Dermis microvascular lymphatic vessel endothelial cell (primary cell): ENCODE data around the gene TTYH1. TPM values are rescaled to one million over a fixed set of nuclear protein-coding genes. Genes with fewer than 3 reads are reported as not detected.
"Not testable (repeated sequence)": the region's sequence is repeated elsewhere in the genome, so short reads cannot be mapped to it uniquely, and the experiment has no call there.

Experiments used
- DNase-seq, 2 donors: peaks; one replicate each; pipeline versions ENCODE4 v3.0.0 to v3.0.0-alpha.2; 2010; ENCODE audit warnings: low read depth in 2 of 2
- total RNA-seq: library from RNA; depleted of rRNA; stranded (reverse); fragments of >200 nt; gene quantifications from 2 replicates; pipeline ENCODE4 v1.2.1, GENCODE V29; 2014

TTYH1 gene
- total RNA-seq, 1 donor from 2014 or later, result not detected

DNA sequence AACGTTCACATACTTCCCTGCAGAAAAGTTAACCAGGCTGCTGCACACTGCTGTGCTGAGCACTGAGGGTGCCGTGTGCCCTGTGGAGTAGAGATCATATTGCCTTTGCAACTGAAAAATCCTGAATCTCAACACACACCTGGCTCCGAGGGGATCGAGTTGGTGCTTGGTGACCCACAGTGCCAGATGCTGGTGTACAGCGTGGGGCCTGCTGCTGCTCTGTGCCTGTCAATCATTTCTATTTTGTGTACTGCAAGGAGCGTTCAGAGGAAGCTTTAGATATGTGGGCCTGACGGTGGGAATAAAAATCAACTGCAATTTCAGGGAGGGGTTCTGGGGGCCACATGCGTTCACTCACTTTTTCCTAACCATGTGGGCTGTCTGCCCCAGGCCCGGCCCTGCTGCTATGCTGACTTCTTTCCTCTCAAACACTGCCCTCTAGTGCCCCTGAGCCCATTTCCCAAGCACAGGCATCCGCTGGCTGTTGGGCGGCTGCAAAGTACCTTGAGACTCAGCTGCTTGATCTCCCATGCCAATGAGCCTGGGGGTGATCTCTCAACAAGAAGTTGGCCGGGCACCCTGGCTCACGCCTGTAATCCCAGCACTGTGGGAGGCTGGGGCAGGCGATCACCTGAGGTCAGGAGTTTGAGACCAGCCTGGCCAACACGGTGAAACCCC lies 24.0 kb downstream of the TTYH1 start:
- DNase-seq, result peak; percentile 42 to 58

- no peak for DNase-seq
These were observed 25.4 kb downstream of the TTYH1 start for GRCh38 chr19:54440641-54441040.

- no peak for DNase-seq
These were observed 29.5 kb downstream of the TTYH1 start for GRCh38 chr19:54444737-54445136.

- DNase-seq, result not testable (repeated sequence)
These were observed 31.1 kb downstream of the TTYH1 start for GRCh38 chr19:54446349-54446748.

GRCh38 chr19:54448040-54448773 lies 32.9 kb downstream of the TTYH1 start:
- peak; percentile 72 to 81 for DNase-seq

GRCh38 chr19:54448774-54449700 lies 33.8 kb downstream of the TTYH1 start, which contains the start of gene LENG8:
LENG8 (plus strand) TSS chr19:54449199; CDS start chr19:54451345, 2,146 bp downstream.
- peak; percentile 97 to 99 for DNase-seq

- DNase-seq, result peak in 1 of 2 donors; percentile 47
These were observed 34.4 kb downstream of the TTYH1 start for GRCh38 chr19:54449701-54450069.

GRCh38 chr19:54451331-54451871 lies 36.1 kb downstream of the TTYH1 start:
- no peak for DNase-seq

- DNase-seq, result no peak
These were observed 36.7 kb downstream of the TTYH1 start for GRCh38 chr19:54451997-54452396.

DNA sequence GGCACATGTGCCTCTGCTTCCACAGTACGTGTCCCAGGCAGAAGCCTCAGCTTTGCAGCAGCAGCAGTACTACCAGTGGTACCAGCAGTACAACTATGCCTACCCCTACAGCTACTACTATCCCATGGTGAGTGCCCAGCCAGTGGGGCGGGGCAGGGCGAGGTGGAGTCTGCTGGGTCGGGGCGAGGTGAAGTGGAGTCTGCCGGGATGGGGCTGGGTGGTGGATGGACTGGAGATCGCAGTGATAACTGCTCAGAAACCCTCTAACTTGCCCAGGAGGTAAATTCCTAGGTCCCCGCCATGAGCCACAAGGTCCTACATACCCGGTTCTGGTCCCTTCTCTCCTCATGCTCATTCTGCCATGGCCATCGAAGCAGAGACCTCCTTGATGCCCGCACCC lies 37.4 kb downstream of the TTYH1 start:
- no peak for DNase-seq

DNA sequence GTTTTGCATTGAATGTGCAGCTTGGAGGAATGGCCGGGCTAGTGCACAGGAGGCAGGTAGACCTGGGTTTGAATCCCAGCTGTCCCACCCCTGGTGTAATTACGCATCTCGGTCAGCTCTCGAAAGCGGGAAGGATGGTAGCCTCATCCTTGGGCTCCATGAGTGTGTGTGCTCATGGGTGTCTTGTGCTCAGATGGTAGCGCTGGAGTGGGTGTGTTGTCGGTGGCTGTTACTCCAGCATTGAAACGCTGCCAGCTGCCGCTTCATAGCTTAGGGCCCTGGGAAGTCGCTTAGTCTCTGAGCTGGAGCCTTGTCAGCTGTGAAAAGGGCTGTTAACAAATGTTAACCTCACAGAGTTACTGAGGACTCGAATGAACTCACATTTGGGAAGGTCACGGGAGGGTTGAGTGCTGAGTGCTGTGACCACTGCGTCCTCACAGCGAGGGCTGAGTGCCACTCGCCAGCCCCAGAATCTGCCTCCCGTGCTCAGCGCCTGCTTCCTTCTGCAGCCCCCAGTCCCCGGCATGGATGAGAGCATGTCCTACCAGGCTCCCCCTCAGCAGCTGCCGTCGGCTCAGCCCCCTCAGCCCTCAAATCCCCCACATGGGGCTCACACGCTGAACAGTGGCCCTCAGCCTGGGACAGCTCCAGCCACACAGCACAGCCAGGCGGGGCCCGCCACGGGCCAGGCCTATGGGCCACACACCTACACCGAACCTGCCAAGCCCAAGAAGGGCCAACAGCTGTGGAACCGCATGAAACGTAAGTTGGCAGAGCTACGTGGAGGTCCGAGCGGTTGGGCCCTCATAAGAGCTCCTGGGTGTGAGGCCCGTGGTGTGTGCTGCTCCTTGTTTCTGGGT lies 38.9 kb downstream of the TTYH1 start:
- no peak for DNase-seq

DNA sequence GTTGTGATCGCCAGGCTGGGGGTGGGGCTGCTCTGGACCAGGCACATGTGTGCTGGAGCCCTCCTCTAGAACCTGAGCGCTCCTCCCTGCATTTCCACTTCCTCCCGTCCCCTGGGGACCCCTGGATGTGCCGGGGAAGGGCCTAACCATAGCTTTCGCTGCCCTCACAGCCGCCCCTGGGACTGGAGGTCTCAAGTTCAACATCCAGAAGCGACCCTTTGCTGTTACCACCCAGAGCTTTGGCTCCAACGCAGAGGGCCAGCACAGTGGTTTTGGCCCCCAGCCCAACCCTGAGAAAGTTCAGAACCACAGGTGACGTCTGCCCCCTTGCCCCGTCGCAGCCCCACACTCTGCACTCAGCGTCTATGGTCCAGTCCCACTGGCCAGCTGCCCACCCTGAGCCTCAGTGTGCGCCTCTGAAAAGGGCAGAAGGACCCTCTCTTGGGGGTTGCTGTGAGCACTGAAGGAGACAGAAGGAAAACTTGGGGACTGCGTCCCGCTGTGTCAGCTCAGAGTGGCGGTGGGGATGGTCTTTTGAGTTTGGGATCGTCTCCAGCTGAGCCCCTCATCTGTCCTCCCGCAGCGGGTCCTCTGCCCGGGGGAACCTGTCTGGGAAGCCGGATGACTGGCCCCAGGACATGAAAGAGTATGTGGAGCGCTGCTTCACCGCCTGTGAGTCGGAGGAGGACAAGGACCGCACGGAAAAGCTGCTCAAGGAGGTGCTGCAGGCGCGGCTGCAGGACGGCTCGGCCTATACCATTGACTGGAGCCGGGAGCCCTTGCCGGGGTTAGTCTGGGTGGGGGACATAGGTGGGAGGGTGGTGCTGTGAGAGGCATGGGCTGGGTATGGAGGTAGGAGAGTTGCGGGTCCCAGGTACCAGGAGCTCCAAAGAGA lies 39.8 kb downstream of the TTYH1 start:
- no peak for DNase-seq

- no peak for DNase-seq
These were observed 40.6 kb downstream of the TTYH1 start for GRCh38 chr19:54455786-54456422.

DNA sequence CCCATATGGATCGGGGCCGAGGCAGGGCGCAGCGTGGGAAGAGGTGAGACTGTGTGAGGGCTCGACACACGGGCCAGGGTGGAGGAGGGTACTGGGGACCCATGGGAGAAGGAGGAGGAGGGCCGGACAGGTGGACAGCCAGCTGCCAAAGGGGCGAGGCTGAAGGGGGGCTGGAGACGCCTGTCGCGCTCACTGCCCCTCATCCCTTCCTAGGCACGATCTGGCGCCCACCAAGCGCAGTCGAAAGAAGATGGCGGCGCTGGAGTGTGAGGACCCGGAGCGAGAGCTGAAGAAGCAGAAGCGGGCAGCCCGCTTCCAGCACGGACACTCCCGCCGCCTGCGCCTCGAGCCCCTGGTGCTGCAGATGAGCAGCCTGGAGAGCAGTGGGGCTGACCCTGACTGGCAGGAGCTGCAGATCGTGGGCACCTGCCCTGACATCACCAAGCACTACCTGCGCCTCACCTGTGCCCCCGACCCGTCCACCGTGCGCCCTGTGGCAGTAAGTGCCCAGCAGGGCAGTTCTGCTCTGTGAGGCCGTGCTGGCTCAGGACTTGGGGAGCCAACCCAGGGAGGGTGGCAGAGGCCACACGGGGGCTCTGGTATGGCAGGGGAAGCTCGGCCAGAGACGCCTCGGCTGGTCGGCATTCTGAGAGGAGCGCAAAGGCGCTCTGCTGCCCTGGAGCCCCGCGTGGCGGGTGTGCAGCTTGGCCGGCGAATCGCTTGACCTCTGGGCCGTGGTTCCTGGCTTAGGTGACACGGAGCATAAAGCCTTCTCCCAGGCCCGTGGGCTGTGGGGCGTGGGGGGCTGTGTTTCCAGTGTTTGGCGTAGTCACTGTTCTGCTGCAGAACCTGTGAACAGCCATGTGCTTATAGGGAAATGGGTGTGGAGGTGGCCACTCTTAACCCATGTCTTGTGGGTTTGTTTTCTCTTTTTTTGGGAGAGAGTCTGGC lies 41.4 kb downstream of the TTYH1 start:
- no peak for DNase-seq

- no peak for DNase-seq
These were observed 42.7 kb downstream of the TTYH1 start for GRCh38 chr19:54457773-54458647.

DNA sequence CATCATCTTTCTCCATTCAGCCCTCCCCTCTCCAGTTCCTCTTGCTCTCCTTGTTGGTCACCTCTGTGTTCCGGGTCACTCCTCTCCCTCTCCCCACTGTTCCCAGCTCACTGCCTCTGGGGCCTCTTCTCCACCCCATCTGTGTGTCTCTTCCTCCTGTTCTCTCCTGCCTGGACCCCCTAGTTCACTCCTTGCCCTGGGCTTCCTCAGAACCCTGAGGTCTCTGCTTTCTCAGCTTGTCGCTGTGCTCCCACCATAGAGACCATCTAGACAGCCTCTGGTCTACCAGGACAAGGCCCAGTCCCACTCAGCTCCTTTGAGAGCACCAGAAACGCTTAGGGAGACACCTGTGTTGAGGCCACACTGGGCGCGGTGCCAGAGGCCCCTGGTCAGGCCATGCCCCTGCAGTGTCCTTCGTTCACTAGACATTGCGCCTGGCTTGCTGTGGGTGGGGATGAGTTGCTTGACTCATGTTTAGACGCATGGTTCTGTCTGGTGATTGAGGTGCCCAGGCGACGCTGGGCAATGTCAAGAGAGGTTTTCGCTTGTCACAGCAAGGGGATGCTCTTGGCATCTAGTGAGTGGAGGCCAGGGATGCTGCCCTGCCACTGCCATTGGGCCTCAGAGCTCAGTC lies 43.5 kb downstream of the TTYH1 start:
- no peak for DNase-seq
